Effector CD8-positive, alpha-beta T cell (primary cell): ENCODE measurements around the gene PRSS1.

Experiments used
- DNase-seq: peaks from one replicate; lab custom pipeline; 2025; lab: John Stamatoyannopoulos, UW

The PRSS1 gene

DNA sequence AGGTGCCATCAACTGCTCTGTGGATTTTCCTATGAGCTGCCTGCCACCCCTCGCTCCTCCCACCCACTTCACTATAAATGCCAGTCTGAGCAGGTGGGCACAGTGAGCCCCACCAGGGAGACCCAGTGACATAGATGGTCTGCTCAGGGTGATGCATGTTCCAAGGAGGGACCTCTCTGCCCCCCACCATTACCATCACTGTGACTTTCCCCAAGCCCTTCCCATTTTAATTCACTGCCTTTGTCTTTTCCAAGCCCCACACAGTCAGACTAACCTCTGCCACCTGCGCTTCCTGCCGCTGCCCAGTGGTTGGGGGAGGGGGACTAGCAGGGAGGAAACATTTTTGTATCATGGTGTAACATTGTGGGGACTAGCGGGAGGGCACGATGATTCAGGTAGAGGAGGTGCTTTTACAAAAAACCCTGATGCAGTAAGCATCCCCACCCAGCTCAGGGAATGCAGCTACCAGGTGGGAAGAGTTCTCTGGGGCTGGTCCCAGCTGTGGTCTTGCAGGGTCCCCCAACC is 46.1 kb downstream of the PRSS1 start:
- DNase-seq: peak; percentile 37

- DNase-seq: no peak
Measured at GRCh38 chr7:142796001-142796500, 46.8 kb downstream of the PRSS1 start.

- DNase-seq: no peak
Measured at GRCh38 chr7:142796501-142797390, 47.5 kb downstream of the PRSS1 start.

- no peak for DNase-seq
Measured at GRCh38 chr7:142797391-142798377, 48.4 kb downstream of the PRSS1 start.

GRCh38 chr7:142798451-142799436 is 49.5 kb downstream of the PRSS1 start:
- no peak for DNase-seq

GRCh38 chr7:142799437-142799835 is 50.2 kb downstream of the PRSS1 start:
- DNase-seq: no peak

DNA sequence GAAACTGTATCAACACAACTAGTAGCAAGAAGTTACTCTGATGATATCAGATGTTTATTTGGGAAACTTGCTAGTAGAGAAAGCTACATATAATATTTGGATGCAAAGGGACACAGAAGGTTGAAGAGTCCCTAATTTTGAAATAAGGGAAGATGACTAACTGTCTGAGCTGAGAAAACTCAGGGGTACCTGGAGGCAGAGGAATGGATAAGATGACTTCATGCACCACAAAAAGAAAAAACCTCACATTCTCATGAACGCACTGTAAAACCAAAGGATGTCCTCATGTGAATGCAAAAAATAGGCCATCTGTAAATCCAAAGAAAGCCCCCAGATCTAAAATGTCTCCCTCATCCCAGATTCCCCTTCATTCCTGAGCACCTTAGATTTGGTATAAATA is 50.8 kb downstream of the PRSS1 start:
- DNase-seq: no peak

DNA sequence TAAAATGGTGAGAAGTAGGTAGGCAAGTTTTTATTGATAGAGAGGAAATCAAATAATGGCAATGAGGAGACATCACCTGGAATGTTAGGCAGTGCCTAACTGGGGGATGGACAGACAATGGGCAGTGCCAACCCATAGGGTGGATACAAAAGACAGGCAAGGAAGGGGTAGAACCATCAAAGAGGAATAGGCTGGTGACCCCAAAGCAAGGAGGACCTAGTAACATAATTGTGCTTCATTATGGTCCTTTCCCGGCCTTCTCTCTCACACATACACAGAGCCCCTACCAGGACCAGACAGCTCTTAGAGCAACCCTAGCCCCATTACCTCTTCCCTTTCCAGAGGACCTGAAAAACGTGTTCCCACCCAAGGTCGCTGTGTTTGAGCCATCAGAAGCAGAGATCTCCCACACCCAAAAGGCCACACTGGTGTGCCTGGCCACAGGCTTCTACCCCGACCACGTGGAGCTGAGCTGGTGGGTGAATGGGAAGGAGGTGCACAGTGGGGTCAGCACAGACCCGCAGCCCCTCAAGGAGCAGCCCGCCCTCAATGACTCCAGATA is 51.5 kb downstream of the PRSS1 start:
- DNase-seq: no peak

DNA sequence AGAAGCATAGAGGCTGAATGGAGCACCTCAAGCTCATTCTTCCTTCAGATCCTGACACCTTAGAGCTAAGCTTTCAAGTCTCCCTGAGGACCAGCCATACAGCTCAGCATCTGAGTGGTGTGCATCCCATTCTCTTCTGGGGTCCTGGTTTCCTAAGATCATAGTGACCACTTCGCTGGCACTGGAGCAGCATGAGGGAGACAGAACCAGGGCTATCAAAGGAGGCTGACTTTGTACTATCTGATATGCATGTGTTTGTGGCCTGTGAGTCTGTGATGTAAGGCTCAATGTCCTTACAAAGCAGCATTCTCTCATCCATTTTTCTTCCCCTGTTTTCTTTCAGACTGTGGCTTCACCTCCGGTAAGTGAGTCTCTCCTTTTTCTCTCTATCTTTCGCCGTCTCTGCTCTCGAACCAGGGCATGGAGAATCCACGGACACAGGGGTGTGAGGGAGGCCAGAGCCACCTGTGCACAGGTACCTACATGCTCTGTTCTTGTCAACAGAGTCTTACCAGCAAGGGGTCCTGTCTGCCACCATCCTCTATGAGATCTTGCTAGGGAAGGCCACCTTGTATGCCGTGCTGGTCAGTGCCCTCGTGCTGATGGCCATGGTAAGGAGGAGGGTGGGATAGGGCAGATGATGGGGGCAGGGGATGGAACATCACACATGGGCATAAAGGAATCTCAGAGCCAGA is 52.5 kb downstream of the PRSS1 start:
- DNase-seq: no peak

DNA sequence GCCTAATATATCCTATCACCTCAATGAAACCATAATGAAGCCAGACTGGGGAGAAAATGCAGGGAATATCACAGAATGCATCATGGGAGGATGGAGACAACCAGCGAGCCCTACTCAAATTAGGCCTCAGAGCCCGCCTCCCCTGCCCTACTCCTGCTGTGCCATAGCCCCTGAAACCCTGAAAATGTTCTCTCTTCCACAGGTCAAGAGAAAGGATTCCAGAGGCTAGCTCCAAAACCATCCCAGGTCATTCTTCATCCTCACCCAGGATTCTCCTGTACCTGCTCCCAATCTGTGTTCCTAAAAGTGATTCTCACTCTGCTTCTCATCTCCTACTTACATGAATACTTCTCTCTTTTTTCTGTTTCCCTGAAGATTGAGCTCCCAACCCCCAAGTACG is 53.0 kb downstream of the PRSS1 start:
- no peak for DNase-seq
